A549 (cell line): ENCODE results near the gene MAML3. TPM values are rescaled to one million over a fixed set of nuclear protein-coding genes. Genes with fewer than 3 reads are reported as not detected.

Experiments
- ATAC-seq, 2 experiments: fragments of 200-7000 bp in 1 of 2; fragments of >200 bp in 1 of 2; cut with Nextera tagmentation in 1 of 2; cut with Tn5 transposase in 1 of 2; 3 replicates each; pipeline versions ENCODE4 v1.8.0 to v1.9.1; 2018 to 2020; ENCODE audit warnings: mild to moderate bottlenecking in 1 of 2, moderate library complexity in 1 of 2
- CTCF ChIA-PET: fragments of 300-600 bp; sonication (Branson Sonifier 250); formaldehyde crosslinking; extraction: SDS; loops from one replicate; lab custom pipeline; 2021; ENCODE audit warnings: antibody characterized with exemption, inconsistent platforms; lab: Yijun Ruan, JAX
- POLR2A ChIA-PET: fragments of 350-600 bp; formaldehyde crosslinking; extraction: SDS; loops from one replicate; lab custom pipeline; 2021; ENCODE audit warnings: antibody characterized with exemption, inconsistent platforms; lab: Yijun Ruan, JAX
- DNase-seq, 2 experiments: peaks; one replicate each; pipeline versions ENCODE4 v3.0.0 to v3.0.0-alpha.2; 2011 to 2016; ENCODE audit warnings: low read depth in 1 of 2, low spot score in 1 of 2
- FAIRE-seq: peaks from 2 replicates; lab custom pipeline; 2011; peaks lifted over from hg19 to GRCh38; lab: Jason Lieb, UNC
- H3K27ac ChIP-seq, 2 experiments: fragments of >200 bp; sonication (Bioruptor Twin); formaldehyde crosslinking; 3 replicates each; pipeline ENCODE4 v1.5.1; 2016 to 2017
- H3K4me1 ChIP-seq: fragments of >200 bp; sonication (Bioruptor Twin); formaldehyde crosslinking; 3 replicates; pipeline ENCODE4 v1.6.1; 2016
- H3K4me2 ChIP-seq: fragments of >200 bp; sonication (Bioruptor Twin); formaldehyde crosslinking; 3 replicates; pipeline ENCODE4 v1.6.1; 2016
- H3K4me3 ChIP-seq: fragments of >200 bp; sonication (Bioruptor Twin); formaldehyde crosslinking; 3 replicates; pipeline ENCODE4 v1.5.1; 2016
- H3K9me3 ChIP-seq: fragments of >200 bp; sonication (Bioruptor Twin); formaldehyde crosslinking; 3 replicates; pipeline ENCODE4 v1.6.1; 2016
- CBX2 ChIP-seq: fragments of 200-600 bp; sonication (generic); IDR thresholded peaks from 2 replicates; pipeline ENCODE4 v1.6.1; 2016; ENCODE audit warnings: low read depth, mild to moderate bottlenecking, borderline replicate concordance
- CBX8 ChIP-seq: fragments of 200-600 bp; sonication (generic); IDR thresholded peaks from 2 replicates; pipeline ENCODE4 v1.6.1; 2016
- CEBPB ChIP-seq, 2 experiments: fragments of >200 bp in 1 of 2; sonication (Bioruptor Twin) in 1 of 2; formaldehyde crosslinking in 1 of 2; IDR thresholded peaks; 2 replicates each; pipeline ENCODE4 v1.6.1; 2012 to 2016
- CHD2 ChIP-seq: fragments of 150-350 bp; IDR thresholded peaks from 2 replicates; pipeline ENCODE4 v1.6.1; 2014; ENCODE audit warnings: low read length; ENCODE audit not compliant: partially characterized antibody
- EHF ChIP-seq: fragments of 250-450 bp; sonication (Bioruptor Pico); IDR thresholded peaks from 2 replicates; pipeline ENCODE4 v1.5.0; 2020; ENCODE audit warnings: mild to moderate bottlenecking
- FOSB ChIP-seq: fragments of 250-450 bp; sonication (Bioruptor Pico); IDR thresholded peaks from 2 replicates; pipeline ENCODE4 v1.5.0; 2020; ENCODE audit warnings: mild to moderate bottlenecking, moderate library complexity
- FOXS1 ChIP-seq: fragments of 250-450 bp; sonication (Bioruptor Pico); IDR thresholded peaks from 2 replicates; pipeline ENCODE4 v1.5.0; 2020; ENCODE audit warnings: mild to moderate bottlenecking, moderate library complexity
- GATA3 ChIP-seq: IDR thresholded peaks from 2 replicates; pipeline ENCODE4 v1.6.1; 2012; ENCODE audit warnings: borderline replicate concordance
- HDAC2 ChIP-seq: fragments of 200-600 bp; sonication (generic); IDR thresholded peaks from 2 replicates; pipeline ENCODE4 v1.6.1; 2016
- HEYL ChIP-seq: fragments of 250-450 bp; sonication (Bioruptor Pico); IDR thresholded peaks from 2 replicates; pipeline ENCODE4 v1.8.0; 2021; ENCODE audit warnings: mild to moderate bottlenecking, moderate library complexity
- HMGXB4 ChIP-seq: fragments of 250-450 bp; sonication (Bioruptor Pico); IDR thresholded peaks from 2 replicates; pipeline ENCODE4 v1.5.0; 2021; ENCODE audit warnings: mild to moderate bottlenecking, moderate library complexity, borderline replicate concordance
- HOXB13 ChIP-seq: fragments of 250-450 bp; sonication (Bioruptor Pico); IDR thresholded peaks from 2 replicates; pipeline ENCODE4 v1.5.0; 2020; ENCODE audit warnings: low read depth, mild to moderate bottlenecking, moderate library complexity
- JUN ChIP-seq, 2 experiments: fragments of >200 bp; sonication (Bioruptor Twin); formaldehyde crosslinking; IDR thresholded peaks; 2 replicates in 1 of 2; 3 replicates in 1 of 2; pipeline ENCODE4 v1.6.1; 2016 to 2017
- KDM5A ChIP-seq: fragments of 200-600 bp; sonication (generic); IDR thresholded peaks from 2 replicates; pipeline ENCODE4 v1.6.1; 2016; ENCODE audit warnings: antibody characterized with exemption, mild to moderate bottlenecking
- MAZ ChIP-seq: fragments of 150-350 bp; IDR thresholded peaks from 2 replicates; pipeline ENCODE4 v1.6.1; 2014; ENCODE audit warnings: antibody characterized with exemption, low read depth, low read length, borderline replicate concordance
- MYC ChIP-seq: IDR thresholded peaks from 2 replicates; pipeline ENCODE4 v1.6.1; 2012; ENCODE audit warnings: mild to moderate bottlenecking, inconsistent platforms, low read length, improper control_type of control experiment, borderline replicate concordance
- NPAS2 ChIP-seq: fragments of 250-450 bp; sonication (Bioruptor Pico); IDR thresholded peaks from 2 replicates; pipeline ENCODE4 v1.8.0; 2022; ENCODE audit warnings: mild to moderate bottlenecking, moderate library complexity, borderline replicate concordance
- PBX3 ChIP-seq: IDR thresholded peaks from 2 replicates; pipeline ENCODE4 v1.6.1; 2012
- PHF8 ChIP-seq: fragments of 200-600 bp; sonication (generic); IDR thresholded peaks from 2 replicates; pipeline ENCODE4 v1.6.1; 2016; ENCODE audit warnings: low read depth, mild to moderate bottlenecking, antibody characterized with exemption, moderate library complexity, borderline replicate concordance
- RAD21 ChIP-seq, 2 experiments: fragments of >200 bp in 1 of 2; sonication (Bioruptor Twin) in 1 of 2; formaldehyde crosslinking in 1 of 2; IDR thresholded peaks in 1 of 2; conservative IDR thresholded peaks in 1 of 2; 2 replicates in 1 of 2; 3 replicates in 1 of 2; pipeline ENCODE4 v1.6.1; 2012 to 2018; ENCODE audit warnings: inconsistent platforms in 1 of 2
- SREBF2 ChIP-seq: fragments of 450-650 bp; IDR thresholded peaks from 2 replicates; pipeline ENCODE4 v1.6.1; 2014; ENCODE audit warnings: mild to moderate bottlenecking, moderate library complexity
- TFCP2L1 ChIP-seq: fragments of 250-450 bp; sonication (Bioruptor Pico); IDR thresholded peaks from 2 replicates; pipeline ENCODE4 v1.5.0; 2021; ENCODE audit warnings: mild to moderate bottlenecking
- TP53 ChIP-seq: fragments of 250-450 bp; sonication (Bioruptor Pico); IDR thresholded peaks from 2 replicates; pipeline ENCODE4 v1.5.0; 2021; ENCODE audit warnings: mild to moderate bottlenecking, moderate library complexity
- USF2 ChIP-seq: fragments of 450-650 bp; IDR thresholded peaks from 2 replicates; pipeline ENCODE4 v1.6.1; 2014; ENCODE audit warnings: antibody characterized with exemption
- ZNF302 ChIP-seq: fragments of 250-450 bp; sonication (Bioruptor Pico); IDR thresholded peaks from 2 replicates; pipeline ENCODE4 v1.9.0; 2021; ENCODE audit warnings: inconsistent platforms, mild to moderate bottlenecking, moderate library complexity
- WGBS: methylation state at CpG from one replicate; pipeline ENCODE4 v1.1.6; 2017; ENCODE audit errors: missing lambda C conversion rate; 5-methylcytosine and 5-hydroxymethylcytosine counted together
- polyA plus RNA-seq, 4 experiments: library from polyadenylated mRNA; depleted of rRNA in 3 of 4; stranded (reverse); fragments of >200 nt; fragmentation: RNase III in 1 of 4; extraction: RNeasy Plus Mini Kit Qiagen cat#74134 plus additional on column Dnase treatment in 1 of 4; gene quantifications; 2 replicates in 3 of 4; 3 replicates in 1 of 4; pipeline ENCODE4 v1.2.3, GENCODE V29; 2011 to 2017
- TF ChIP-seq, protein P1 (sequence below): IDR thresholded peaks from 2 replicates; pipeline ENCODE4 v1.6.1; 2012
- TF ChIP-seq, protein P2 (sequence below): IDR thresholded peaks from 2 replicates; pipeline ENCODE4 v1.6.1; 2012; ENCODE audit warnings: low read depth, borderline replicate concordance

The MAML3 gene
- polyA plus RNA-seq, 2 of the 4 experiments (the other 2 are of a cell fraction): 9.0 to 22.2 TPM

DNA sequence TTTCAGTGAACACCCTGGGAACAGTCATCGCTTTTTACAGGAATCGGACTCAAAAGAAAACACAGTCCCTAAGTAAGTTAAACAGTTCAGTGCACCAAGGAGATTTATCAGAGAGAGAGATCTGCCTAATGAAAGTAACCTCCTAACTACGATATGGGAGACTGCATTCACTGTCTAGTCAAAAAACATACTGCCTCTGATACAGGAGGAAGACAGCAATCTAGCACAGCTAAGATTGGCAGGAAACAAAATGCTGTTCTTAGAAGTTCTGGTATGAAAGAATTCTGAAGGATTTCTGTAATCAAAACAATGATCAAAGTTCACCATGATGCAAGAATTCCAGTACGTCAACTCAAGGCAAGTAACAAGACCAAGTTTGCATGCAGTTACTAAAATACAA lies 92.8 kb downstream of the MAML3 start (continued):
- TF ChIP-seq MYC (no peak), USF2 (no peak), KDM5A (no peak), HMGXB4 (CRISPR knock-in tag) (no peak), PHF8 (no peak), SREBF2 (no peak), PBX3 (no peak), TP53 (CRISPR knock-in tag) (no peak), TFCP2L1 (no peak), HDAC2 (no peak), RAD21 (conservative IDR thresholded peaks at IDR 0.05 in 1 of 2, IDR thresholded peaks at IDR 0.05 in 1 of 2) (no peak), CEBPB (IDR thresholded peaks at IDR 0.05) (peak; percentile 55 to 78; a peak in 3 of 4 replicates), FOXS1 (CRISPR knock-in tag) (no peak), CBX2 (no peak), NPAS2 (CRISPR knock-in tag) (no peak), ZNF302 (CRISPR knock-in tag) (no peak), CHD2 (no peak), FOSB (no peak), CBX8 (no peak), HOXB13 (no peak), MAZ (no peak), EHF (CRISPR knock-in tag) (0 out of 2 replicates have a peak, but pooled peaks have one; percentile 25)
- TF ChIP-seq, protein P1, sequence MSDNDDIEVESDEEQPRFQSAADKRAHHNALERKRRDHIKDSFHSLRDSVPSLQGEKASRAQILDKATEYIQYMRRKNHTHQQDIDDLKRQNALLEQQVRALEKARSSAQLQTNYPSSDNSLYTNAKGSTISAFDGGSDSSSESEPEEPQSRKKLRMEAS: no peak
- TF ChIP-seq, protein P2, sequence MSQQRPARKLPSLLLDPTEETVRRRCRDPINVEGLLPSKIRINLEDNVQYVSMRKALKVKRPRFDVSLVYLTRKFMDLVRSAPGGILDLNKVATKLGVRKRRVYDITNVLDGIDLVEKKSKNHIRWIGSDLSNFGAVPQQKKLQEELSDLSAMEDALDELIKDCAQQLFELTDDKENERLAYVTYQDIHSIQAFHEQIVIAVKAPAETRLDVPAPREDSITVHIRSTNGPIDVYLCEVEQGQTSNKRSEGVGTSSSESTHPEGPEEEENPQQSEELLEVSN: no peak

GRCh38 chr4:140059159-140059558 lies 94.8 kb downstream of the MAML3 start:
- POLR2A ChIA-PET: no interaction called here
- no peaks in the 10 kb centered on the region for H3K9me3 ChIP-seq
- peak overlapping the region; percentile 12; the same call in 1 of the 3 replicates for H3K4me3 ChIP-seq
- peak overlapping the region; percentile 87 for H3K4me2 ChIP-seq
- TF ChIP-seq CBX2 (no peak), JUN (IDR thresholded peaks at IDR 0.05) (0 out of 5 replicates have a peak, but pooled peaks of 1 of the 2 experiments have one; percentile 17), GATA3 (peak; percentile 24; the same call in 1 of the 2 replicates), HEYL (no peak), KDM5A (no peak)
- H3K27ac ChIP-seq: peak overlapping the region; percentile 87 to 95
- peak in 1 of 2 experiments; percentile 52 for DNase-seq
- no peak for FAIRE-seq
- peaks cover 98% of the 10 kb centered on the region for H3K4me1 ChIP-seq
- 0% methylated on average over 1 of the region's 1 CpG for WGBS
- ATAC-seq: peak; percentile 27 to 50; a peak in 3 of 6 replicates
- CTCF ChIA-PET: no interaction called here
